ENCODE results near the gene OR12D3.
"Not testable (repeated sequence)": the region's sequence is repeated elsewhere in the genome, so short reads cannot be mapped to it uniquely, and the experiment has no call there.

Gene OR12D3

GRCh38 chr6:29375191-29375590 lies at the start of gene OR12D3:
TSS of gene OR12D3 (minus strand) at chr6:29375291. CDS start at chr6:29375287, 4 bp downstream.
- no peak for DNase-seq (ENCODE audit: low read depth)

- no peak for DNase-seq (ENCODE audit: low read depth)
Measured at GRCh38 chr6:29424575-29424974, 49.5 kb upstream of the OR12D3 start.

- DNase-seq (ENCODE audit: low read depth), result no peak
Measured at GRCh38 chr6:29424168-29424567, 49.1 kb upstream of the OR12D3 start.

GRCh38 chr6:29419516-29419915 lies 44.4 kb upstream of the OR12D3 start:
- peak; percentile 22 for DNase-seq (ENCODE audit: low read depth)

GRCh38 chr6:29414588-29414987 lies 39.5 kb upstream of the OR12D3 start, which contains the start of gene OR12D1:
TSS of gene OR12D1 (plus strand) at chr6:29414928.
- DNase-seq (ENCODE audit: low read depth), result no peak

GRCh38 chr6:29403801-29404200 lies 28.7 kb upstream of the OR12D3 start:
- no peak for DNase-seq (ENCODE audit: low read depth)

- DNase-seq (ENCODE audit: low read depth), result no peak
Measured at GRCh38 chr6:29399525-29399924, 24.4 kb upstream of the OR12D3 start.

GRCh38 chr6:29395331-29395730 lies 20.2 kb upstream of the OR12D3 start, which contains the start of gene OR12D2:
TSS of gene OR12D2 (plus strand) at chr6:29395631. CDS start at chr6:29396700, 1,069 bp downstream.
- no peak for DNase-seq (ENCODE audit: low read depth)

GRCh38 chr6:29388533-29388932 lies 13.4 kb upstream of the OR12D3 start:
- no peak for DNase-seq (ENCODE audit: low read depth)

GRCh38 chr6:29376003-29376402 lies 912 bp upstream of the OR12D3 start:
- no peak for DNase-seq (ENCODE audit: low read depth)

- no peak for DNase-seq (ENCODE audit: low read depth)
Measured at GRCh38 chr6:29368765-29369164, 6.3 kb downstream of the OR12D3 start, which contains the start of gene OR5V1. TSS of gene OR5V1 (minus strand) at chr6:29368865. CDS start at chr6:29356195, 12,670 bp downstream.

GRCh38 chr6:29355603-29356002 lies 19.5 kb downstream of the OR12D3 start:
- DNase-seq (ENCODE audit: low read depth), result no peak

GRCh38 chr6:29354980-29355379 lies 20.1 kb downstream of the OR12D3 start:
- DNase-seq (ENCODE audit: low read depth), result no peak

GRCh38 chr6:29349348-29349747 lies 25.7 kb downstream of the OR12D3 start:
- not testable (repeated sequence) for DNase-seq (ENCODE audit: low read depth)

- DNase-seq (ENCODE audit: low read depth), result no peak
Measured at GRCh38 chr6:29345380-29345779, 29.7 kb downstream of the OR12D3 start.

GRCh38 chr6:29336269-29336668 lies 38.8 kb downstream of the OR12D3 start:
- DNase-seq (ENCODE audit: low read depth), result no peak

- DNase-seq (ENCODE audit: low read depth), result no peak
Measured at GRCh38 chr6:29332676-29333075, 42.4 kb downstream of the OR12D3 start.

GRCh38 chr6:29325777-29326176 lies 49.3 kb downstream of the OR12D3 start:
- no peak for DNase-seq (ENCODE audit: low read depth)
